ENCODE data around the gene RDH16.
"Not testable (repeated sequence)": the region's sequence is repeated elsewhere in the genome, so short reads cannot be mapped to it uniquely, and the experiment has no call there.

Gene RDH16

GRCh38 chr12:56983386-56983785 lies 26.0 kb upstream of the RDH16 start:
- Histone ChIP-seq H3K4me1 (ENCODE audit: insufficient read depth, low read length, poor library complexity, severe bottlenecking) (peaks cover 4% of the 10 kb centered on the region), H4K20me1 (ENCODE audit: insufficient read depth, low read length, poor library complexity, severe bottlenecking) (no peaks in the 10 kb centered on the region), H3K9me3 (ENCODE audit: insufficient read depth, low read depth, low read length) (no peaks in the 10 kb centered on the region), H2AFZ (ENCODE audit: low read length) (no peak overlapping the region), H3K4me3 (ENCODE audit: low read length, poor library complexity, severe bottlenecking) (no peak overlapping the region), H3K36me3 (ENCODE audit: insufficient read depth, low read length) (no peaks in the 10 kb centered on the region), H3K9me2 (replicated peaks; ENCODE audit: low read depth, low read length) (no peaks in the 10 kb centered on the region), H3F3A (ENCODE audit: low read depth) (no peaks in the 10 kb centered on the region), H3K27me3 (ENCODE audit: insufficient read depth, low read length, poor library complexity, severe bottlenecking) (no peaks in the 10 kb centered on the region), H3K79me2 (ENCODE audit: insufficient read depth, low read length) (no peaks in the 10 kb centered on the region), H3K9ac (ENCODE audit: low read depth, low read length, poor library complexity, severe bottlenecking) (no peak overlapping the region), H3K4me2 (ENCODE audit: low read depth, low read length, poor library complexity, severe bottlenecking) (no peak overlapping the region)
- TF ChIP-seq EZH2phosphoT487 (IDR thresholded peaks at IDR 0.05; ENCODE audit: borderline replicate concordance) (no peak), CTCF (conservative IDR thresholded peaks at IDR 0.05; ENCODE audit: low read length) (no peak)

- H3K4me3 ChIP-seq (ENCODE audit: low read length, poor library complexity, severe bottlenecking); H3F3A ChIP-seq (ENCODE audit: low read depth); H3K36me3 ChIP-seq (ENCODE audit: insufficient read depth, low read length); H2AFZ ChIP-seq (ENCODE audit: low read length); H3K4me1 ChIP-seq (ENCODE audit: insufficient read depth, low read length, poor library complexity, severe bottlenecking); H4K20me1 ChIP-seq (ENCODE audit: insufficient read depth, low read length, poor library complexity, severe bottlenecking); H3K79me2 ChIP-seq (ENCODE audit: insufficient read depth, low read length); H3K9me2 ChIP-seq (replicated peaks; ENCODE audit: low read depth, low read length); H3K9ac ChIP-seq (ENCODE audit: low read depth, low read length, poor library complexity, severe bottlenecking); H3K27me3 ChIP-seq (ENCODE audit: insufficient read depth, low read length, poor library complexity, severe bottlenecking); H3K4me2 ChIP-seq (ENCODE audit: low read depth, low read length, poor library complexity, severe bottlenecking); H3K9me3 ChIP-seq (ENCODE audit: insufficient read depth, low read depth, low read length): not testable (repeated sequence)
Observed at GRCh38 chr12:56982578-56983236, 25.3 kb upstream of the RDH16 start.

- Histone ChIP-seq H4K20me1 (ENCODE audit: insufficient read depth, low read length, poor library complexity, severe bottlenecking) (no peaks in the 10 kb centered on the region), H3K9me3 (ENCODE audit: insufficient read depth, low read depth, low read length) (no peaks in the 10 kb centered on the region), H3K4me3 (ENCODE audit: low read length, poor library complexity, severe bottlenecking) (no peak overlapping the region), H3K4me2 (ENCODE audit: low read depth, low read length, poor library complexity, severe bottlenecking) (no peak overlapping the region), H3K9ac (ENCODE audit: low read depth, low read length, poor library complexity, severe bottlenecking) (no peak overlapping the region), H3K27me3 (ENCODE audit: insufficient read depth, low read length, poor library complexity, severe bottlenecking) (no peaks in the 10 kb centered on the region), H3K36me3 (ENCODE audit: insufficient read depth, low read length) (no peaks in the 10 kb centered on the region), H3K4me1 (ENCODE audit: insufficient read depth, low read length, poor library complexity, severe bottlenecking) (no peaks in the 10 kb centered on the region), H2AFZ (ENCODE audit: low read length) (no peak overlapping the region), H3K79me2 (ENCODE audit: insufficient read depth, low read length) (no peaks in the 10 kb centered on the region), H3F3A (ENCODE audit: low read depth) (no peaks in the 10 kb centered on the region), H3K9me2 (replicated peaks; ENCODE audit: low read depth, low read length) (no peaks in the 10 kb centered on the region)
- TF ChIP-seq EZH2phosphoT487 (IDR thresholded peaks at IDR 0.05; ENCODE audit: borderline replicate concordance), result no peak
- TF ChIP-seq CTCF (conservative IDR thresholded peaks at IDR 0.05; ENCODE audit: low read length), result no peak
Observed at GRCh38 chr12:56980941-56981530, 23.6 kb upstream of the RDH16 start.

GRCh38 chr12:56980268-56980667 lies 22.9 kb upstream of the RDH16 start:
- no peaks in the 10 kb centered on the region for H3K79me2 ChIP-seq (ENCODE audit: insufficient read depth, low read length)

More at GRCh38 chr12:56980268-56980667, 22.9 kb upstream of the RDH16 start:
- Histone ChIP-seq H3K9ac (ENCODE audit: low read depth, low read length, poor library complexity, severe bottlenecking) (no peak overlapping the region), H3K36me3 (ENCODE audit: insufficient read depth, low read length) (no peaks in the 10 kb centered on the region), H3K9me3 (ENCODE audit: insufficient read depth, low read depth, low read length) (no peaks in the 10 kb centered on the region), H4K20me1 (ENCODE audit: insufficient read depth, low read length, poor library complexity, severe bottlenecking) (no peaks in the 10 kb centered on the region), H3K9me2 (replicated peaks; ENCODE audit: low read depth, low read length) (no peaks in the 10 kb centered on the region), H3K4me2 (ENCODE audit: low read depth, low read length, poor library complexity, severe bottlenecking) (no peak overlapping the region), H2AFZ (ENCODE audit: low read length) (no peak overlapping the region), H3K4me3 (ENCODE audit: low read length, poor library complexity, severe bottlenecking) (no peak overlapping the region), H3K4me1 (ENCODE audit: insufficient read depth, low read length, poor library complexity, severe bottlenecking) (no peaks in the 10 kb centered on the region), H3F3A (ENCODE audit: low read depth) (no peaks in the 10 kb centered on the region), H3K27me3 (ENCODE audit: insufficient read depth, low read length, poor library complexity, severe bottlenecking) (no peaks in the 10 kb centered on the region)
- TF ChIP-seq CTCF (conservative IDR thresholded peaks at IDR 0.05; ENCODE audit: low read length), result no peak
- no peak for TF ChIP-seq EZH2phosphoT487 (IDR thresholded peaks at IDR 0.05; ENCODE audit: borderline replicate concordance)

Measured in Loucy (cell line).